ENCODE results near the gene MAP4K4.

The MAP4K4 gene

GRCh38 chr2:101723371-101724124 lies 26.0 kb downstream of the MAP4K4 start:
- no peak for DNase-seq

GRCh38 chr2:101724125-101724474 lies 26.6 kb downstream of the MAP4K4 start:
- no peak for DNase-seq

- DNase-seq = no peak
Measured at GRCh38 chr2:101725038-101725437, 27.5 kb downstream of the MAP4K4 start.

GRCh38 chr2:101725515-101726192 lies 28.1 kb downstream of the MAP4K4 start:
- no peak for DNase-seq

GRCh38 chr2:101728865-101729264 lies 31.4 kb downstream of the MAP4K4 start:
- DNase-seq = no peak

- no peak for DNase-seq
Measured at GRCh38 chr2:101729521-101730190, 32.1 kb downstream of the MAP4K4 start.

- DNase-seq = no peak
Measured at GRCh38 chr2:101731221-101732054, 33.9 kb downstream of the MAP4K4 start.

GRCh38 chr2:101732199-101732598 lies 34.7 kb downstream of the MAP4K4 start:
- DNase-seq = no peak

- DNase-seq = no peak
Measured at GRCh38 chr2:101732773-101733256, 35.3 kb downstream of the MAP4K4 start.

- no peak for DNase-seq
Measured at GRCh38 chr2:101733257-101733993, 35.9 kb downstream of the MAP4K4 start.

GRCh38 chr2:101734505-101735165 lies 37.1 kb downstream of the MAP4K4 start:
- DNase-seq = no peak

- no peak for DNase-seq
Measured at GRCh38 chr2:101735166-101735533, 37.6 kb downstream of the MAP4K4 start.

GRCh38 chr2:101736233-101736632 lies 38.7 kb downstream of the MAP4K4 start:
- no peak for DNase-seq

GRCh38 chr2:101736861-101737291 lies 39.4 kb downstream of the MAP4K4 start:
- DNase-seq = no peak

- DNase-seq = no peak
Measured at GRCh38 chr2:101737478-101738255, 40.2 kb downstream of the MAP4K4 start.

- DNase-seq = no peak
Measured at GRCh38 chr2:101738649-101739048, 41.1 kb downstream of the MAP4K4 start.

GRCh38 chr2:101740555-101740964 lies 43.1 kb downstream of the MAP4K4 start:
- no peak for DNase-seq

- DNase-seq = no peak
Measured at GRCh38 chr2:101741775-101742520, 44.4 kb downstream of the MAP4K4 start.

- DNase-seq = no peak
Measured at GRCh38 chr2:101742547-101742946, 45.0 kb downstream of the MAP4K4 start.

GRCh38 chr2:101743288-101743687 lies 45.8 kb downstream of the MAP4K4 start:
- no peak for DNase-seq
